ENCODE data around the gene MGAT4C.
"Not testable (repeated sequence)": the region's sequence is repeated elsewhere in the genome, so short reads cannot be mapped to it uniquely, and the experiment has no call there.

MGAT4C gene

DNA sequence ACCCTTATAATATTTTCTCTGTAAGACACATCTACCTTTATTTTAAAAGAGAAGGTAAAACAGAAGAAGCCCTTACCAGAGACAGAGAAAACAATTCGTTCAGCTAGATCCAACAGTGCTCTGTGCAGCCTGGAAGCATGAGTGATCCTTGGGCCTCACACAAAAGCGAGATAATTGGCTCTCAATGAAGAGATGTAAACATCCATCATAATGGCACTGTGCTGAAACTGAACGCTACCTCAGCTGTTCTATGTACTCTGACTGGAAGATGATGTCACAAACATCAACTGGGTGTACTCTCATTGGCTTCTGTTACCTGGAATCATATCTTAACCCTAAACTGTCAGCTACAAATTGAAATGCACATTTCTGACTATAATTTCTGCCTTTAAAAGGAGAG lies at the start of gene MGAT4C:
Gene MGAT4C (minus strand): TSS at position 229 of the 400 bp plus-strand sequence.
- FAIRE-seq (no peak), DNase-seq (ENCODE audit: low spot score) (no peak)

DNA sequence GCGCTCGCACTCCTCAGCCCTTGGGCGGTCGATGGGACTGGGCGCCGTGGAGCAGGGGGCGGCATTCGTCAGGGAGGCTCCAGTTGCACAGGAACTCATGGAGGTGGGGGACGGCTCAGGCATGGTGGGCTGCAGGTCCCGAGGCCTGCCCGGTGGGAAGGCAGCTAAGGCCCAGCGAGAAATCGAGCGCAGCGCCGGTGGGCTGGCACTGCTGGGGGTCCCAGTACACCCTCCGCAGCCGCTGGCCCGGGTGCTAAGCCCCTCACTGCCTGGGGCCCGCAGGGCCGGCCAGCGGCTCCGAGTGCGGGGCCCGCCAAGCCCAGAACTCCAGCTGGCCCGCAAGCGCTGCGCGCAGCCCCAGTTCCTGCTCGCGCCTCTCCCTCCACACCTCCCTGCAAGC lies 40.2 kb upstream of the MGAT4C start:
- DNase-seq (ENCODE audit: low spot score); FAIRE-seq: not testable (repeated sequence)

DNA sequence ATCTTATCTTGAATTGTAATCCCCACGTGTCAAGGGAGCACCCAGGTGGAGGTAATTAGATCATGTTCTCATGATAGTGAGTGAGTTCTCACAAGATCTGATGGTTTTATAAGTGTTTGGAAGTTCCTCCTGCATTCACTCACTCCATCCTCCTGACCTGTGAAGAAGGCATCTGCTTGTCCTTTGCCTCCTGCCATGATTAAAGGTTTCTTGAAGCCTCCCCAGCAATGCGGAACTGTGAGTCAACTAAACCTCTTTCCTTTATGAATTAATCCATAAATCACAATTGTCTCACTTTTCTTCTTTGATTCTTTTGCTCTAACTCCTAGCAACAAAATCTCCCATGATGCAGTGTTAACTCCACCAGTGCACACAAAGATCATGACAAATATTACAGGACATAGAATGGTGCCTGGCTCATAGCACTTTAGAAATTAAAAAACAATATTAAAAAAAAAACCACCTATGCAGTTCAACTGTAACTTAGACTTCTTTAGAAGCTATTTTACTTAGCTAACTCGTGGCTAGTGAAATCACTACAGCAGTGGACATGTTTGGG lies 37.6 kb upstream of the MGAT4C start:
- DNase-seq (ENCODE audit: low spot score) (no peak), FAIRE-seq (no peak)

DNA sequence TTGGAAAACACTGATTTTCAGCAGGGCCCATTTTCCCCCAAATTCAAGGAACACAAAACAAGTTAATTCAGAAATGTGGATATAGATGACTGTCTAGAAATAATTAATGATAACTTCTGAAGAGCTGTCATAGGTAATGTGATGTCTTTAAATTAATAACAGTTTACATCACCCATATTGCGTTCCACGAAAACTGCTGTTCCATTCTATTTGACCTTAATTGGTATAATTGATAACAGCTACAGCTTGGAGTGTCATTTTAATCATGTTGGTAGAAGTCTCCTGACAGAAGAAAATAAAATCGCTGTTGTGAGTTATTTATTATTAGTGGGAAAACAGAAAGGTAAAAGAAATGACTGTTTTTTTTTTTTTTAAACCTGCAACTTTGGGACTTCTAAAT lies 36.3 kb upstream of the MGAT4C start:
- no peak for FAIRE-seq
- no peak for DNase-seq (ENCODE audit: low spot score)

DNA sequence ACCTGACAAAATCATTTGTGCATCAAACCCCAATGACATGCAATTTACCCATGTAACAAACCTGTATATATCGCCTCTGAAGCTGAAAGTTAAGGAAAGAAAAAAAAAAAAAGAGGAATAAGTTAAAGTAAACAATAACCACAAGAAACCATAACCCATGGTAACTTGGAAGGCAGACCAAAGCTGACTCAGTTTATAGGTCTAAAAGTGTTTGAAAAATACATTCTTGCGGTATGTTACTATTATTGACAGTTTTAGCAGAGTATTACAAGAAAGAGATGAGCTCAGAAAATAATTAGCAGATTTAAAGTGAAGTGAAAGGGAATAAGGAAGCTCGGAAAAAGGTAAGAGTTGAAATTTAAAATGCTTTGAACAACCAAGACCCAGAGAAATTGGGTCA lies 34.4 kb upstream of the MGAT4C start:
- no peak for DNase-seq (ENCODE audit: low spot score)
- no peak for FAIRE-seq

DNA sequence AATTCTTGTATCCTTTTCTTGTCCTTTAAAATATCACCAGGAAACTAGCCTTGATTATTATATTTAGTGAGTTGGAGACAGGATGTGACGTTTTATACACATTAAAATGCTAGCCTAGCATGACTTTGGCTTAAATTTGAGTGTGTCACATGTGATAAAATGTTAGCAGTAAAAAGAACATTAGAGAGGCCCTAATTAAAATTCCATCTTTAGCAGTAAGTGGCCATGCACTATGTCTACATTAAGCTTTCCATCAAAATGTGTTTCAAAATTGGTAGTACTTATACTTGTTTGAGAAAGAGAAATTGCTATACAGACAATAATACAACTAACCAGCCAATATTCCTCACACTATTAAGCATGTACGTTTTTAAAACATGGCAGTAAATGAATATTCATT lies 29.9 kb upstream of the MGAT4C start:
- no peak for DNase-seq (ENCODE audit: low spot score)
- no peak for FAIRE-seq

DNA sequence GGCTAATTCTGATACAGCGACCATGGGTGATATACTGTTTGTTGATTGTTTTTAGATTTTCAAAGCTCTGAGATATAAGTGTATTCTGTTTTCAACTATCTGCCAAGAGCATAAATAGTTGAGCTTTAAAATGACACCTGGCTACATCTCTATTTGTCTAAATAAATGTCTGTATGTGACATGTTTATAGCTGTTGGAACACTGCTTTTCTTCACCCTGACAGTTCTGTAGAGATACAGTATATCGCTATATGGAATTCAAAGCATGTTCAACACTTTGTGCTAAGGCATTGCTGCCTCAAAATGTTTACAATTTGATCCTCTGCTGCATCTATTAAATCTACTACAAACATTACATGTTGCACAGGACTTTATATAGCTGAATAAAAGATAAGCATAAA lies 27.4 kb upstream of the MGAT4C start:
- FAIRE-seq: no peak
- no peak for DNase-seq (ENCODE audit: low spot score)

DNA sequence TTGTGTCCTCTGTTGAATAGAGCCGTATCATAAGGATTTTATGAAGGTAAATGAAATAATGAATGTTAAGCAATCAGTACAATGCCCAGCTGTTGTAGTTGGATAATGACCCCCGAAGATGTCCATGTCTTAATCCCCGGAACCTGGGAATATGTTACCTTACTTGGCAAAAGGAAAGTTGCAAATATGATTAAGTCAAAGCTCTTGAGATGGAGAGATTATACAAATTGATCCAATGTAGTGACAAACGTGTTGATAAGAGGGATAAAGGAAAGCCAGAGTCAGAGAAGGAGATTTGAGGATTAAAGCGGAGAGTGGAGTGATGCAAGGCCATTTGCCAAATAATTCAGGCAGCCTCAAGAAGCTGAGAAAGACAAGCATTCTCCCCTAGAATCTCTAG lies 19.2 kb upstream of the MGAT4C start:
- FAIRE-seq (no peak), DNase-seq (ENCODE audit: low spot score) (no peak)

DNA sequence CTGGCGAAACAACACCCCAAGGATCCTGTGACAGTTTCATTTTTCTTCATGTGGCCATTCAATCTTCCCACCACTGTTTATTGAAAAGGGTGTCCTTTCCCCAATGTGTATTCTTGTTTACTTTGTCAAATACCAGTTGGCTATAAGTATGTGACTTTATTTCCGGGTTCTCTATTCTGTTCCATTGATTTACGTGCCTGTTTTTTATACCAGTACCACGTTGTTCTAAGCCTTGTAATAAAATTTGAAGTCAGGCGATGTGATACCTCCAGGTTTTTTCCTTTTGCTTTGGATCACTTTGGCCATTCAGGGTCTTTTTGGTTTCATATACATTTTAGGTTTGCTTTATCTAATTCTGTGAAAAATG lies 9.1 kb upstream of the MGAT4C start:
- DNase-seq (ENCODE audit: low spot score) (no peak), FAIRE-seq (no peak)

DNA sequence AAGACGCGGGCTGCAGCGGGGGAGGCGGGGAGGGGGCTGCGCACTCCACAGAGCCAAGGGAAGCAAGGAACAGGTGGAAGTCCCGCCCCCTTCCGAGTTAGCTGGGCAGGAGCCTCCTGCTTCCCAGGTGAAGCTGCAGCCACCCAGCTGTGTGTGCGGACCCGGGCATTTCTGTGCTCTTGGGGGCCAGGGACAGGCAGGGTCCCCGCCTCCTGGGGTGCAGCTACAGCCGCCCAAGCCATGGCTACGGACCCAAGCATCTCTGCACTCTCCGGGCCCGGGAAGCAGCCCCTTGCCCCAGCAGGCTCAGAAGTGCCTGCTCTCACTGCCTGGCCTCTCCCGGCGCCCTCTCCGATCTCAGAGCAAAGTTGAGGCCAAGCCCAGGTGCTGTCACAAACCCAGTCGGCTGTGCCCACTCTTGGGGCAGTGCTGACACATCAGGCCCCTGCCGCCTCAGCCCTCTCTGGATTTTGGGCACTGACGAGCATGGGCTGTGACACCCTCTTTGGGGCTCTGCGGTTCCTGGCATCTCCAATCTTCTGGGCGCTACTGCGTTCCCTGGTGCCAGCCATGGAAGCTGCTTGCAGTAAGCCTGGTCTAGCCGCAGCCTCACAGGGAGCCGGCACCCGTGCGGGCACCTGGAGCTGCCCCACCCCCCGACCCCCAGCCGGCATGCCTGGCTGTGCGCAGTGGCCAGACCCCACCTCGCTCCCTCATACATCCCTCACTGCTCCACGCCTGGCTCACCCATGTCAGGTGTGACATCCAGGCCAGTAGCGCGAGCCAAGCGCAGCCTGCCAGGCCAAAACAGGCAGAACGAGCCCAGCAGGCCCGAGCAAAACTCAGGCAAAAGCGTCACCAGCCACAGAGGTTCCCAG lies 8.5 kb upstream of the MGAT4C start:
- DNase-seq (ENCODE audit: low spot score) (no peak), FAIRE-seq (no peak)

DNA sequence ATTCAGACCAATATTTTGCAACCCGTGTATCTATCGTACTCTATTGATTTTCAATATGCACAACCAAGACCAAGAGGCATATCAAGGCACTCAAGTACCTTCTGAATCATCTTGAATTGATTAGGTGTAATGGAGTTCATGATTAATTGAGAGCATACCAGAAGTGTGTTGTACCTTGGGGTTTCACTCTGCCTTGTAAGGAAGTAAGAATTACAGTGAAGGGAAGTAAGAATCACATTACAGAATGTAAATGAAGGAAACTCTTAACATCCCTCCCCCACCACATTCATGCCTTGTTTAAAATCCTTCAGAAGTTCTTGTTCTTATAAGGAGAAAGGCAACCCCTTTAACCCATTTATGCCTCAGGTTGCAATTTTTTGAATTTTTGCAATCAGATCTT lies 5.4 kb upstream of the MGAT4C start:
- no peak for FAIRE-seq
- DNase-seq (ENCODE audit: low spot score): no peak

DNA sequence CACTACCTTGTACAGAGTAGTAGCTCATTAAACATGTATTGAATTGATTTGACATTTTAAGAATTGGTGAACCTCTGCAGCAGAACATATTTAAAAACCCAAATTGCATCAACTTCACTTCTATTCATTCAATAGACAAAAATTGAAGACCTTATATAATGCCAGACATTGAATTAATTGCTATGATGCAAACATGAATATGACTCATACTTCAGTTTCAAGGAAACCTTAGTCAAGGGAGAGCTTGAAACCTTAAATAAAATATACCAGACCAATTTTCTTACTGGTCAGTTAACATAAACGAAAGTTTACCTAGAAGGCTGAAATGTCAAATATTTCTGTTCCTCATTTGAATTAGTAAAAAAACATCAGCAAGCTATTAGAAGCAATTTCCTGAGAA lies 5.0 kb upstream of the MGAT4C start:
- FAIRE-seq: no peak
- no peak for DNase-seq (ENCODE audit: low spot score)

DNA sequence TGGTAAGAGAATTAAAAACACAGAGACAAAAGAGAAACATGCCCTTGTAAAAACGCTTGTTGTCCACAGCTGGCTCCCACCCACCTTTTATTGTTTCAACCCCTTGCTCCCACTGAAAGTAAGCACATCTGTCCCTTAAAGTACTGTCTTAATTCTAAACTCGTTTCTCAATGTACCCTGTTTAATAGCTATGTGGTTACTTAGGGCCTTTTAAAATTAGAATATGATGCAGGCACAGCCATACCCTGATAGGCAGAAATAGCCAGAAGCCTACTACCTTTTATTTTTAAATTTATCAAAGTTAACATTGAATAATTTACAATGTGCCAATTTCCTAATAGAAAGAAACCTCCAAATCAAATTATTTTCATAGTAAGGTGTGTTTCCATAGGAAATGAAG lies 4.0 kb upstream of the MGAT4C start:
- DNase-seq (ENCODE audit: low spot score) (no peak), FAIRE-seq (no peak)

DNA sequence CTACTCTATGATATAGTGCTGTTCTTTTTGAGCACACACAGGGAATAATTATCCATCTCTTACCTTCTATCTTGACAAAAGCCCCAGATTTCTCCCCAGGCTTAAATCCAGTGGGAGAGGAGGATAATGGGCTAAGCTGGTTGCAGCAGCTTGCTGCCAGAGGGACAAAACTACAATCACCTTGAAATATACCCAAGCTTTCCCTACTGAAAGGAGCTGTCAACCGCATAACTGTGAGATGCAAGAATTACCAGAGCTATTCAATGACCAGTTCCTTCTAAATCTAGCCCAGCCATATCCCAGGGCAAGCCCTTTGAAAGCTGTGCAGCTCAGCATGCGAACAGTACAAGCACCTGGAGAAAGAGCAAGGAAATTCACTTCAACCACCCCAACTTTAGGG lies 943 bp upstream of the MGAT4C start:
- DNase-seq (ENCODE audit: low spot score) (no peak), FAIRE-seq (no peak)

DNA sequence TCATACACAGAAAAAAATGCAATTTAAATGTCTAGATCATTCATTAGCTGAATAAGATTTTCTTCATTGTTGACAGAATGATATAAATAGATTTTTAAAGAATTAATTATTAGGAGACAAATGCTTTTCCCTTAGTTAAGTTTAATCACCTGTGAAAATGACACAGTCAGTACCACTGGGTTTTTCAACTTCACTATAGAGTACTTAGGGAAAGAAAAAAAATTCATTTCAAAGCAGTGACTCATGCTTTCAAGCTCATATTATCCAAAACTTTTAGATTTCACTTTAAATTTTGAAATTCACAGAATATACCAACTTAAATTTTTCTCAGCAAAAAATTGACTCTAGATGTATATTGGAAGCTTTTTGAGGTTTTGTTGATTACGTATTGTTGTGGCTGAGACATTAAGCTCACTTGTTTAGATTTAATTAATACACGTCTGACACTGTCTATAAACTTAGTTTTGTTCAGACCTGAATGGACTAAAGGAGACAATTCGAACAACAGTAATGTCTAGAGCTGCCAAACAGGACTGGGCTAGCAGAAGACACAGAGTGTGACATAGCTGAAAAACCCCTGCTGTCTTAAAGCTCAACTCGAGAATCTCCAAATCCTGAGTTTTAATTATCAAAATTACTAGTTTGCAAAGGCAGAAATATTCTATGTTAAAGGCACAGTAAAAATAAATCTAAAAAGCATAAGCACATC lies 1.6 kb downstream of the MGAT4C start:
- DNase-seq (ENCODE audit: low spot score) (no peak), FAIRE-seq (no peak)

DNA sequence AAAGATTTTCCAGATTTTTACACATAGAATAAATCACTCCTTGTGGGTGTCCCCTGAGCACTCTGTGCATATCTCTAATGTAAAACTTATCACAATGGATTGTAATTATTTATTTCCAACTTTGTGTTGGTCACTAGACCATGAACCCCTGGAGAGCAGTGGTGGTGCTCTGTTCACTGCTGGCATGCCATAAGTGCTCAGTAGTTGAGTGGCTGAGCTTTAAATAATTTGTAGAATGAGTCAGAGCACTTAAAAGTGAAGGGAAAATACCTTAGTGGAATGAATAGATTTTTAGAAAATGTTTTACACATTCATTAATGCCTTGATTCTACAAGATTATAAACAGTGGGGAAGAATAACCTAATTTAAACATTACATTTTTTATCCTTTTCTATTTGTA lies 6.3 kb downstream of the MGAT4C start:
- peak; percentile 95 for FAIRE-seq

DNA sequence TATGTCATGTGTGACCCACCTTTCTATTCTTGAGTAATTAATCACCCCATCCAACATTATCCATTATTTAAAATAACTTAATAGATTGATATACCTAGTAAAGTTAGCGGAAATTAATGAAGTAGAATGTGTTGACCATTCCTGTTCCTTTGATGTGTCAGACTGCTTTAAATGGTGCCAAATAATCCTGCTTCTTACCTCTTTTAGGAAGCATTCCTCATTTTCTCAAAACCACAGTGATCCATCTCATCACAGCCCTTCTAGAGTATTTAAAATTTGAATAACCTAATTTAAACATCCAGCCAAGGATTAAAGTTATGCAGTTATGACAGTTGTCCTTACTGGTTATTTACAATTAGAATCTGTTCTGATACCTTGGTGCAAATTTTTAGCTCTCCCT lies 6.9 kb downstream of the MGAT4C start:
- DNase-seq (ENCODE audit: low spot score): no peak
- no peak for FAIRE-seq

More for the DNA sequence above, 6.3 kb downstream of the MGAT4C start:
- DNase-seq (ENCODE audit: low spot score): peak; percentile 63

DNA sequence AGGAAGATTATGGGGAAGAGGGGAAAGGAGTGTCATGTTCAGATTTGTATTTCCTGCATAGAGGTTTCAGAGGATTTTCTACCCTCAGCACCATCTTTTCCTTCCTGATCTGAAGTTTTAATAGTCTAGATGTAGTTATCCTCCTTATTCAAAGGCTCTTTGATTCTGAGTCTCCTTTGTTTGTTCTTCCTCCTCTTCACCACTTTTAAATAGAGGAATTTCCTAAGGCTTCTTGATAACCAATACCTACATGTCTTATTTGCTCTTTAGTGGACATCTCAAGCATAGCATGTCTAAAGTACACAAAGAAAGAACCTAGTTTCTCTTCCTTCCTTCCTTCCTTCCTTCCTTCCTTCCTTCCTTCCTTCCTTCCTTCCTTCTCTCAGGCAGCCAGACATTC lies 8.3 kb downstream of the MGAT4C start:
- DNase-seq (ENCODE audit: low spot score): no peak

DNA sequence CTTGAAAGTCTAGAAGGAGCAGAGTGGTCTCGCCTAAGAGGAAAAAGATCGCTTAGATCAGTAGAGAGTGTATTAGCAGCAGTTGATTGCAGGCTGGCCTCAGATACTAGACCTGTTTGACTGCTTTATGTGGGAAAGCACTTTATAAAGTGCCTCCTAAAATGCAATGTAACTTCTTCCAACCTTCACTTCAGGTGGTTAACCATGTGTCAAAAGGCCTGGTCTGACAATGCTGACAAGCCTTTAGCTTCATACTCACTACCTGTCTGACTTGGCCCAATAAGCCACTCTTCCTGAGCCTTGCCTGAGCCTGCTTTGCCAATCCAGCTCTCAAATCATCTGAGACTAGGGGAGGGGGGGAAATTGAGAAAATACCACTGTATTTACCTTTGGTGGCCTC lies 14.6 kb downstream of the MGAT4C start:
- DNase-seq (ENCODE audit: low spot score) (no peak), FAIRE-seq (no peak)

More for the DNA sequence above, 8.3 kb downstream of the MGAT4C start:
- FAIRE-seq: no peak

DNA sequence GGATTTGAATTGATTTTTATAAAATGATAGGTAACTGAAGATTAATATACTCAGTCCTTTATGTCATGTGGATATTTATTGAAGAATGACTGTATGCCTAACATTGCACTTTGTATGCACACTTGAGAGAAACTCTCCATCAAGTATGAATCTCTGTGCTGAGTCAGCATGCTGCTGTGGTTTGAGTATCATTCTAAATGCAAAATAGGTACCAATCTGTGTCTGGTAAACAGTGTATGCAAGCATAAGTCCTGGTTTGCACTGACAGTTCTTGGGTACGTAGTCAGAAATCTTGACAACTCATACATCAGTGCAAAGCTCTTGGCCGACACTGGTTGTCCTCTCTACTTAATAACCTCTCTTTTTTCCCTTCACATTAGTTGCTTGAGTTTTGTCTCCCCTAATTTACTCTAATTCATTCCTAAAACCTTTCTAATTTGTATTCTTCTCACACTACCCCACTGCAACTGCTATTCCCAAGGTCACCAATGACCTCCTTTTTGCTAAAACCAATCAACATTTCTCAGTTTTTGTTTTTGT lies 21.8 kb downstream of the MGAT4C start:
- DNase-seq (ENCODE audit: low spot score) (no peak), FAIRE-seq (no peak)

DNA sequence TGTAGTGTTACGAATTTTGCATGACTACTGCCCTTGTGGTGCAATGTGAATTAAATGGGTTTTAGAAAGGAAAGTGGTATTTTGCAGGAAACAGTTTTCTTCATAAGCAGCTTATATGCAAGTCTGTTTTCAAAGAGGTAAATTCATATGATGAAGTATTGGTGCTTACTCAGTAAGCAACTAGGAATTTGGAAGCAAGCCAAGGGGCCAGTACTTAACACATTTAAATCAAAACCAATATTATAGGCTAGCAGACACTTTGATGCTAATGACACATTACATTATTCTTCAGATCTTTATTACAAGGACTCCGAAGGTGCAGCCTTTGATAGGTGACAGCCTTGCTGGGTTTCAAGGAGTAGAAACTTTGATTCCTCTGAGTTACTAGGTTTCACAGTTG lies 23.1 kb downstream of the MGAT4C start:
- FAIRE-seq: no peak

DNA sequence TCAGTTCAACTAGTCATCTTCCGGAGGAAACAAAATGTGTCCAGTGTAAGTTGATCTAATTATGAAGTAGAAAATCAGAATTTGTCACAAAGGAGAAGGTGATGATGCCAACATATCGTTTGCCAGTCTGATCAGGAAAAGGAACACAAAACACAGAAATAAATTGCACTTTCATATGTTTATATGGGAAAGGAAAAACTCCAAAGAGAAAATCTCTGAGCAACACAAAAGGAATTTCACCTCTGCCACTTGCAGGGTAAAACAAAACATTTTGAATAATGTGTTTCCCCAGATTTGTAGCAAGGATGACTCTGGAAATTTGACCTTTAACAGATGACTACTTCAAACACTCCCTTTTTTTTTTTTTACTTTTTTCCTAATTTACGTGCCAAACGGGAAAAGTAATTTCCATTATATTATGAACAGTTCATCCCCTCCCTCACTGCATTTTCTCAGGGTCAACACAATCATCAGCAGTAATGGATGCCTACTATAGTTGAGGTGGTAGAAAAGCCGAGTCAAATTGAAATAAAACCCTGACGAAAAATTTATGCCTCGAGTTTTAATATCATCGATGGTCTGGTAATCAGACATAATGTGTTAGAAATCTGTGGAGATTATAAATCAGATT lies 25.6 kb downstream of the MGAT4C start:
- peak; percentile 67 for FAIRE-seq
- DNase-seq (ENCODE audit: low spot score): peak; percentile 23

More for the DNA sequence above, 23.1 kb downstream of the MGAT4C start:
- no peak for DNase-seq (ENCODE audit: low spot score)
